ENCODE results near the gene TRIM66. TPM values are rescaled to one million over a fixed set of nuclear protein-coding genes. Genes with fewer than 3 reads are reported as not detected.

The TRIM66 gene
- total RNA-seq, 4 donors from 2014 or later = 3.3 to 13.0 (median 6.2) TPM

GRCh38 chr11:8586805-8587204 is 95.7 kb downstream of the TRIM66 start:
- TF ChIP-seq, protein P1, sequence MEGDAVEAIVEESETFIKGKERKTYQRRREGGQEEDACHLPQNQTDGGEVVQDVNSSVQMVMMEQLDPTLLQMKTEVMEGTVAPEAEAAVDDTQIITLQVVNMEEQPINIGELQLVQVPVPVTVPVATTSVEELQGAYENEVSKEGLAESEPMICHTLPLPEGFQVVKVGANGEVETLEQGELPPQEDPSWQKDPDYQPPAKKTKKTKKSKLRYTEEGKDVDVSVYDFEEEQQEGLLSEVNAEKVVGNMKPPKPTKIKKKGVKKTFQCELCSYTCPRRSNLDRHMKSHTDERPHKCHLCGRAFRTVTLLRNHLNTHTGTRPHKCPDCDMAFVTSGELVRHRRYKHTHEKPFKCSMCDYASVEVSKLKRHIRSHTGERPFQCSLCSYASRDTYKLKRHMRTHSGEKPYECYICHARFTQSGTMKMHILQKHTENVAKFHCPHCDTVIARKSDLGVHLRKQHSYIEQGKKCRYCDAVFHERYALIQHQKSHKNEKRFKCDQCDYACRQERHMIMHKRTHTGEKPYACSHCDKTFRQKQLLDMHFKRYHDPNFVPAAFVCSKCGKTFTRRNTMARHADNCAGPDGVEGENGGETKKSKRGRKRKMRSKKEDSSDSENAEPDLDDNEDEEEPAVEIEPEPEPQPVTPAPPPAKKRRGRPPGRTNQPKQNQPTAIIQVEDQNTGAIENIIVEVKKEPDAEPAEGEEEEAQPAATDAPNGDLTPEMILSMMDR (IDR thresholded peaks at IDR 0.05) = no peak
- TF ChIP-seq POLR2A (IDR thresholded peaks at IDR 0.05) = no peak
- WGBS, 2 donors = 74 to 78% methylated on average over 2 of the region's 2 CpGs
- intact Hi-C loops (cut with DNase I; ENCODE audit: low total_unique reads) = no loop called here
- H3K4me3 ChIP-seq (ENCODE audit: low read depth, poor library complexity, severe bottlenecking) = no peak overlapping the region
- DNase-seq (ENCODE audit: low spot score in 2 of 2) = no peak

DNA sequence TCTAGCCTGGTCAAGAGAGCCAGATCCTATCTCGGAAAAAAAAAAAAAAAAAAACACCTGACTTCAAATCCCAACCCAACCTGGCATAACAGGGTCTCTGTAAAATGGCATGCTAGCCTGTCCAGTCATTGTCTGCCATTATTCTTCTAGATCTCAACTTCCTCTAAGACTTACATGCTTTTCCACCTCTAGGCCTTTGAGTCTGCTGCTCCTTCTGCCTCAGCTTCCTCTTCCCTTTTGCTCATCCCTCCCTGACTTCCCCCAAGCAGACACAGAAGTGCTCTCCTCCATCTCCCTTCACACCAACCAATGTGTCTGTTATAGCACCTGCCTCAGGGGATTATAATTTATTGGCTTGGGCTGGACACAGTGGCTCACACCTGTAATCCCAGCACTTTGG is 96.3 kb downstream of the TRIM66 start:
- intact Hi-C loops (cut with DNase I; ENCODE audit: low total_unique reads) = no loop called here
- WGBS, 2 donors = 75 to 96% methylated on average over 1 of the region's 1 CpG
- DNase-seq (ENCODE audit: low spot score in 2 of 2) = no peak
- TF ChIP-seq, protein P1 (IDR thresholded peaks at IDR 0.05) = no peak
- TF ChIP-seq POLR2A (IDR thresholded peaks at IDR 0.05) = no peak
- no peak overlapping the region for H3K4me3 ChIP-seq (ENCODE audit: low read depth, poor library complexity, severe bottlenecking)

DNA sequence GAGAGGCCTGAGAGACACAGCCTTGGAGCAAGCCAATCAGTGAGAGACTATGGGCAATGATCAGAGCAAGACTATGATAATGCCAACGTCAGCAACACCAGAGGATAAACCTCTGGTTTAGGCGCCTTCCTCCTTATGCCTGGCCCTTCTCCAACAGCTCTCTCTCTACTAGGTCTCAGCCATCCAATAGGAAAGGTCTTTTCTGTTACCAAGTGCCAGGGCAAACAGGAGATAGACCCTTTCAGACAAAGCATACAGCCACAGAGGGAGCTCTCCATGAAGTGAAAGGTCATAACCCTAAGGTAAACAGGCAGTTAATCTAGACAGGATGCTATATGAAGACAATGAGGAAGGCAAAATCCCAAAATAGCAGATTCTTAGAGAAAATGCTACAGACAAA is 98.0 kb downstream of the TRIM66 start:
- H3K4me3 ChIP-seq (ENCODE audit: low read depth, poor library complexity, severe bottlenecking) = no peak overlapping the region
- DNase-seq (ENCODE audit: low spot score in 2 of 2) = no peak
- intact Hi-C loops (cut with DNase I; ENCODE audit: low total_unique reads) = no loop called here
- TF ChIP-seq, protein P1 (IDR thresholded peaks at IDR 0.05) = no peak
- no peak for TF ChIP-seq POLR2A (IDR thresholded peaks at IDR 0.05)
- WGBS, 2 donors = 67 to 71% methylated on average over 2 of the region's 2 CpGs

DNA sequence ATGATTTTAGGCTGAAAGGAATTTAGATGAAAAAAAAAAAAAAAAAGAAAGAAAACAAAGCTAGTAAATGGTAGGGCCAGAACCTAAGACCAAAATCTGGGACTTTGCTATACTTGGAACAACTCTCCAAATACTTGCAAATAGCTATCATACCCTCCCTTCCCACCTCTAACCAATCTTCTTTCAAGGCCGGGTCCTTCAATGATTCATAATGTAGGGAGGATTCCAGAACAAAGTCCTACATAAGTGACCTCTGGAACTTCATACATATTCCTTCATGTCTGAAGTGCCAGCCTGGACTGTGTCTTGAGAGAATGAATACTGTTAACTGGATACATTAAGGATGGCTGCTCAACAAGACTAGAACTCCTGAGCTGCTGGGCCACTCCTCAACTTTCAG is 98.4 kb downstream of the TRIM66 start:
- intact Hi-C loops (cut with DNase I; ENCODE audit: low total_unique reads) = no loop called here
- TF ChIP-seq POLR2A (IDR thresholded peaks at IDR 0.05) = no peak
- TF ChIP-seq, protein P1 (IDR thresholded peaks at IDR 0.05) = no peak
- H3K4me3 ChIP-seq (ENCODE audit: low read depth, poor library complexity, severe bottlenecking) = no peak overlapping the region
- no peak for DNase-seq (ENCODE audit: low spot score in 2 of 2)
- 73 to 86% methylated on average over 1 of the region's 1 CpG for WGBS, 2 donors

- WGBS, 2 donors = 80% methylated on average over 3 of the region's 3 CpGs
- intact Hi-C loops (cut with DNase I; ENCODE audit: low total_unique reads) = no loop called here
- DNase-seq (ENCODE audit: low spot score in 2 of 2) = no peak
- TF ChIP-seq, protein P1 (IDR thresholded peaks at IDR 0.05) = no peak
- no peak for TF ChIP-seq POLR2A (IDR thresholded peaks at IDR 0.05)
- H3K4me3 ChIP-seq (ENCODE audit: low read depth, poor library complexity, severe bottlenecking) = no peak overlapping the region
Measured at GRCh38 chr11:8581300-8581699, 101.2 kb downstream of the TRIM66 start.

DNA sequence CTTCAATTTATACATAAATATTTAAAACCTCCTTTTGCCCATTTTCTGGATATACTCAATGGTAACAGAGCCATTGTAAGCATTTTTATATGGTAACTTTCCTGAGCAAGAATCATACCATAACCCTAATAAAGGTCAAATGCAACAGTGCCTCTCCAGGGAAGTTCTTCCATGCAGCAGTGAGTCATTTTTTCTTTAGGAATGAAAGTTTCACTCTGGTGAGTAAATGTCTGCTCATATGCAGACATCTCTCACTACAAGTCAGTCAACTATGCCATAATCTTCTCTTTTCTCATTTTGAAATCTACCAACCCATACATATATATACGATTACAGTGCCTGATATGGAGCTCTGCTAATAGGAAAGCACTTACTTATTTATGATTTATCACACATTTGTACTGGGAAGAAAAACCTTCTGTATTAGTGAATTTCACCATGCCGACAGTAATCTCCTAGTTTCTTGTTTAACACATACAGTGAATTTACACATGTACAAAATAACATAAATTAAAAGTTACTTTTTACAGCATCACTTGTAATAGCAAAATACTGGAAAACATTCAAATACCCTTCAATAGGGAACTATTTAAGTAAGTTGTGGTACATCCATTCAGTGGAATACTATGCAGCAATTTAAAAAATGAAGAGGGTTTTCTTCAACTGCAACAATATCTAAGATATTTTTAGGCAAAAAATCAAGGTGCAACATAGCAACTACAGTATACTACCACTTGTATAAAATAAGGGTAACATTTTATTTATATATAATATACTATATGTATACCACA is 104.5 kb downstream of the TRIM66 start:
- 95 to 98% methylated on average over 2 of the region's 2 CpGs for WGBS, 2 donors
- no peak overlapping the region for H3K4me3 ChIP-seq (ENCODE audit: low read depth, poor library complexity, severe bottlenecking)
- DNase-seq (ENCODE audit: low spot score in 2 of 2) = no peak
- intact Hi-C loops (cut with DNase I; ENCODE audit: low total_unique reads) = no loop called here
- TF ChIP-seq, protein P1 (IDR thresholded peaks at IDR 0.05) = no peak
- no peak for TF ChIP-seq POLR2A (IDR thresholded peaks at IDR 0.05)
